Measurements from ENCODE around the gene CCNA1.

The CCNA1 gene

DNA sequence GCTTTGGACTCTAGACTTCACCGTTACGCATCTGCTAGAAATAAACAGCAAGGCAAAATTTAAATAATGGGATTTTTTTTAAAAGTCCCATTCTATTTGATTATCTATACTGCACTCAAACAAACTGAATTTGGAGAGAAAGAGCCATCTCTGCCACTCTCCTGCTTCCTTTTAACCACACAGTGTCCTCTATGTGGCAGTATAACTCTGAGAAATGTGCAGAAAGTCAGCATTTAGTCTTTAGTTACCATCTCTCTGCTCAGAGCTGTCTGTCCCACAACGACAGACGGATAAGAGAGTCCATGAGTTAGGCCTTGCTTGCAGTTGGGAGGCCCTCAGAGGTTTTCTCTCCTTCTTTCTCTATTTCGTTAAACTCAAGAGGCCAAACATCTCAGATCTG lies 21.2 kb downstream of the CCNA1 start:
- DNase-seq (ENCODE audit: low spot score) (no peak), FAIRE-seq (no peak)

DNA sequence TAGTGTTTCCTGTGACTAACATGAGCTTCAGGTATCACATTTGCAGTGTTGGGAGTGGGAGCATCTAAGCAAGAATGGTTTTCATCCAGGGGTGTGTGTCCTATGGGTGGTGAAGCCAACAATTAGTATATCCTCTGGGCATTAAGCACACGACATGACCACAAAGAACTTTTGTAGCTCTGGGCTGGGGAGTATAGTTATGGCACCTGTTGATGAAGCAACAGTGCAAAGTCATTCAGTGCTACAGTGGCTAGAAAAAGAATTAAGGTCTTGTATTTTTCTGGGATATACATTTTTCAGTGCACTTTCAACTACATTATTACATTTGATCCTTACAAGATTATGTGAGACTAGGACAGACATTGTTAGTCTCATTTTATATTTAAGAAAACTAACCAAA lies 21.8 kb downstream of the CCNA1 start:
- FAIRE-seq (no peak), DNase-seq (ENCODE audit: low spot score) (no peak)

DNA sequence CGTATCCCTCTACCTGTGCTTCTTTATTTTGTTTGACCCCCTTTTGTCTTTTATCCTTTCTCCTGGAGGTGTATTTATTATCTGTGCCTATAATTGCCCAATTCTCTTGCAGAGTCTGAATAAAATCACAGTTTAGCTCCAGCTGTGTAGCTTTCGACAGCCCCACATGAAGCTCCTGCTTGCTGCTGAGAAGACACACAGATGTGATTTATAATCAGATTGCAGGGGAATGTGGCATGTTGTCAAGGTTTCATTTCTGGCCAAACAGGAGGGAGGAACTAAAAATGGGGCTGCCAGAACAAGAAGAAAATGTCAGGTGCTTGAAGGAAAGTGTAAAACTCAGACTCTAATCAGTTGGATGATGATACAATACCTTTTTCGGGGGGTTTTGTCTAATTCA lies 22.7 kb downstream of the CCNA1 start:
- FAIRE-seq: no peak
- DNase-seq (ENCODE audit: low spot score): no peak

DNA sequence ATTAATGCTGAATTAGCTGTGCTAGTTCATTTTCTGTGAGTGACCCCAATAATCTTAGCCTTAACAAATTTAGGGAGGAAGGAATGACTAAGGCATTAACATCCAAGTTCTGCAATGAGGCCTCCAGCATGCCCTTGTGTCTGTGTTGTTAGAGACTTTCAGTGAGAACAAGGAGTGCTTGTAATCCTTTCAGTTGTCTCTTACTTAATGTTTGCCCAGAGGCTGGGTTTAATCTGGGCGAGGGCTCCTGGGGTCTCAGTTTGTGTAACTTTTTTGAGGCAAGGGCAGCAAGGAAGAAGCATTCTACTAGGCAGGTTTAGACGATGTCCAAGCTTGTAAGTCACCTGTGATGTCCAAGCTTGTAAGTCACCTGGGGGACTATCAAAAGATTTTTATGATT lies 24.3 kb downstream of the CCNA1 start:
- no peak for FAIRE-seq
- DNase-seq (ENCODE audit: low spot score): no peak

DNA sequence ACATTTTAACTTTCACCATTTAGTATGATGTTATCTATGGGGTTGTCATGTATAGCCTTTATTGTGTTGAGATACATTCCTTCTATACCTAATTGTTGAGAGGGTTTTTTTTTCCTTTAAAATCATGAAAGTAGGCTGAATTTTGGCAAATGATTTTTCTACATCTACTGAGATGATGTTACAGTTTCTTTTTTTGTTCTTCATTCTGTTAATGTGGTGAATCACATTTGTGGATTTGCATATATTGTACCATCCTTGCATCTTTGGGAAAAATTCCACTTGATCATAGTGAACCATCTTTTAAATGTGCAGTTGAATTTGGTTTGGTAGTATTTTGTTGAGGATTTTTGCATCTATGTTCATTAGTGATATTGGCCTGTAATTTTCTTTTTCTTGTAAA lies 29.2 kb downstream of the CCNA1 start:
- no peak for FAIRE-seq
- DNase-seq (ENCODE audit: low spot score): no peak

DNA sequence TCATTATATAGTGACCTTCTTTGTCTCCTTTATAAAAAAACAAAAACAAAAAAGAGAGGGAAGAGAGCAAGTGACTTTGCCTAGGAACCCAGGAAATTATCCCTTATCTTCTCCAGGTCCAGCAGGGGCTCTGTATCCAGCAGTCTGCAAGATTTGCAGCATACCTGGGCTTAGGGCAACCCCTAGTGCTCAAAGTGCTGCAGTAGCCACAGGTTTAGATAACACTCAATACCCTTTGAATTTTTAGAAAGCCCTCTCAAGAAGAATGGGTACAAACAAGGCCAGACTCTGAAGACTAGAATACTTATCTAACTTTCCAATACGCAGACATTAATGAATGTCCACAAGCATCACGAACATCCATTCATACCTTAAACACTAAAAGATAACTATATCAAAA lies 43.2 kb downstream of the CCNA1 start:
- DNase-seq (ENCODE audit: low spot score) (no peak), FAIRE-seq (no peak)

DNA sequence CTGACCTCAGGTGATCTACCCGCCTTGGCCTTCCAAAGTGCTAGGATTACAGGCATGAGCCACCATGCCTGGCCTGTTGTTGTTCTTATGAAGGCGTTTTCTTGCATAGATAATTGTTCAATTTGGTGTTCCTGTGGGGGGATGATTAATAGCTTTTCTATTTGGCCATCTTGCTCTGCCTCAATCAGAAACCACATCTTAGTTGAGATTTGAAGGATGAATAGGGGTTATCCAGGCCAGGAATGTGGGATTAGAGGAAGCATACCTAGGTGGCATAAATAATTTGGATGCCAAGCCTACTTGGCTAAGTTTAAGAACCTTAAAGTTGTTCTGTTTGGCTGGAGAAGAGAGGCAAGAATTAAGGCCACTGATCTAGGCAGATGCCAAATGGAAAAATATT lies 44.4 kb downstream of the CCNA1 start:
- DNase-seq (ENCODE audit: low spot score) (no peak), FAIRE-seq (no peak)

DNA sequence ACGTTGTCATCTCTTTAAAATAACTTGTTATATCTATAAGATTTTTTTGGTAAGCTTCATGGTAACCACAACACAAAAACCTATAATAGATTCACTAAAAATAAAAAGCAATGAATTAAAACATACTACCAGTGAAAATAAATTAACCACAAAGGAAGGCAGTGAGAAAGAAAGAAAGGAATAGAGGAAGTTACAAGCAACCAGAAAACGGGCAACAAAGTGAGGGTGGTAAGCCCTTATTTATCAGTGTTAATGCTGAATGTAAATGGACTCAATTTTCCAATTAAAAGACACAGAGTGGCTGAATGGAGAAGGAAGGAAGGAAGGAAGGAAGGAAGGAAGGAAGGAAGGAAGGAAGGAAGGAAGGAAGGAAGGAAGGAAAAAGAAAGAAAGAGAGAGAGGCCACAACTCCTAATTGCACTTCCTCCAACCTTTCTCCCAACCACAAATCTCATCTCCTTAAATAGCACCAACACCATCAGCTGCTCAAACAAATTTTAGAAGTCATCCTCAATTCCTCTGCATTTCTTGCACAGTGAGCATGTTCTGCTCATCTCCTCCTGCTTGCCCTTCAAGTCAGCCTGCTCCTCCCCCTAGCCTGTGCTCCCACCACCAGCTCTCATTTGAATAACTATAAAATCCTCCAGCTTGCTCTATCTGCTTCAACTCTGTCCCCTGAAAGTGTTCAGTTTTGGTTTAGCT lies 48.6 kb downstream of the CCNA1 start:
- no peak for DNase-seq (ENCODE audit: low spot score)
- no peak for FAIRE-seq

DNA sequence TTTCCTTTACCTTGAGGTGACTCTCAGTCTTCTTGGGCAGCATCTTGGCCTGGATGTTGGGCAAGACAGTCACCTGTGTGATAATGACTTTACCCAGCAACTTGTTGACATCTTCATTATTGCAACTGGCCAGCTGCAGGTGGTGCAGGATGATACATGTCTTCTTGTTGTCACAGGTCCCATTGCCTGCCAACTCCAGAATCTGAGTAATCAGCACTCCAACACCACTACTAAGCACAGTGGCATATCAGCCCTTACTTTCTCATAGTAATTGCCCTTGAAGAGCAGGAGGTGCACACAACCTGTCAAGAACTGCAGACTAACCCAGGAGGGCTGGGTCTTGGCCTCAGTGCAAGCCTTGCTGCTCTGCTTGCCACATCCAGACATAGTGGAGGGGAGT lies 57.8 kb downstream of the CCNA1 start:
- DNase-seq (ENCODE audit: low spot score) (no peak), FAIRE-seq (no peak)
